Measurements from ENCODE around the gene PLPP1. TPM values are rescaled to one million over a fixed set of nuclear protein-coding genes. Genes with fewer than 3 reads are reported as not detected.

PLPP1 gene
- total and polyA plus RNA-seq, 2 of the 13 experiments (the other 11 are each of a cell fraction or from before 2014, with no cell fraction given): 7.3 to 12.1 TPM

DNA sequence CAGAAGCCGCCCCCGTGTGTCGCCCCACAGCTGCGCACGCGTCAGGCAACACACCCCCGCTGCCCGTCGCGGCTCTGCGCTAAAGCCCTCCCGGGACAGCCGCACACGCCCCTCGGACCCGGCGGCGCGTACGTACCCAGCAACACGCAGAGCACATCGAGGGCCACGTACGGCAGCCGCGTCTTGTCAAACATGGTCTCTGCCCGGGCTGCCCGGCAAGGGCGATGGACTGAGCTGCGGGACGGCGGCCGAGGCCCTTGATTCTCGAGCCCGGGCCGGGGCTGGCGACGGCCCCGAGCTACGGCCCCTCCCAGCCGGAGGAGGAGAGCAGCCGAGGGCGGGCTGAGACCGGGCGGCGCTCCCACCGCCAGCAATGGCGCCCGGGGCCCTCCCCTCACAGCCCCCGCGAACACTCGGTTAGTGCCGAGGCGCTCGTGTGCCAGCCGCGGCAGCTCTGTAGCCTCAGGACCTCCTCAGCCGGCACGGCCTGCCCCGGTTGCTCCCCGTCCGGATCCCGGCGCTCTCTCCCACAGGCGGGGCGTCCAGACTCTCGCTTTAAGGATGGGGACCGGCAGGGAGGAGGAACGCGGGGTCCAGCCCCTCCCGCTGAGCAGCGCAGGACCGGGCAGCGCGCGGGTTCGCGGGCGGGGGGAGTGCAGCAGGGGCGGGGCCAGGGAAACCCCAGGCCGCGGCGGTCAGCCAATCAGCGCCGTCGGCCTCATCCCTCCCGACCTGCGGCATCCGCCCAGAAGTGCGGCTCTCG lies at the start of gene PLPP1 (continued):
- TF ChIP-seq, protein P1, sequence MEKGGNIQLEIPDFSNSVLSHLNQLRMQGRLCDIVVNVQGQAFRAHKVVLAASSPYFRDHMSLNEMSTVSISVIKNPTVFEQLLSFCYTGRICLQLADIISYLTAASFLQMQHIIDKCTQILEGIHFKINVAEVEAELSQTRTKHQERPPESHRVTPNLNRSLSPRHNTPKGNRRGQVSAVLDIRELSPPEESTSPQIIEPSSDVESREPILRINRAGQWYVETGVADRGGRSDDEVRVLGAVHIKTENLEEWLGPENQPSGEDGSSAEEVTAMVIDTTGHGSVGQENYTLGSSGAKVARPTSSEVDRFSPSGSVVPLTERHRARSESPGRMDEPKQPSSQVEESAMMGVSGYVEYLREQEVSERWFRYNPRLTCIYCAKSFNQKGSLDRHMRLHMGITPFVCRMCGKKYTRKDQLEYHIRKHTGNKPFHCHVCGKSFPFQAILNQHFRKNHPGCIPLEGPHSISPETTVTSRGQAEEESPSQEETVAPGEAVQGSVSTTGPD (CRISPR knock-in tag; IDR thresholded peaks at IDR 0.05): no peak
- no peak for TF ChIP-seq GTF2F1 (IDR thresholded peaks at IDR 0.05; ENCODE audit: low read length)
- TF ChIP-seq, protein P2, sequence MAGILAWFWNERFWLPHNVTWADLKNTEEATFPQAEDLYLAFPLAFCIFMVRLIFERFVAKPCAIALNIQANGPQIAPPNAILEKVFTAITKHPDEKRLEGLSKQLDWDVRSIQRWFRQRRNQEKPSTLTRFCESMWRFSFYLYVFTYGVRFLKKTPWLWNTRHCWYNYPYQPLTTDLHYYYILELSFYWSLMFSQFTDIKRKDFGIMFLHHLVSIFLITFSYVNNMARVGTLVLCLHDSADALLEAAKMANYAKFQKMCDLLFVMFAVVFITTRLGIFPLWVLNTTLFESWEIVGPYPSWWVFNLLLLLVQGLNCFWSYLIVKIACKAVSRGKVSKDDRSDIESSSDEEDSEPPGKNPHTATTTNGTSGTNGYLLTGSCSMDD (CRISPR knock-in tag; IDR thresholded peaks at IDR 0.05): no peak
- TF ChIP-seq, protein P3, sequence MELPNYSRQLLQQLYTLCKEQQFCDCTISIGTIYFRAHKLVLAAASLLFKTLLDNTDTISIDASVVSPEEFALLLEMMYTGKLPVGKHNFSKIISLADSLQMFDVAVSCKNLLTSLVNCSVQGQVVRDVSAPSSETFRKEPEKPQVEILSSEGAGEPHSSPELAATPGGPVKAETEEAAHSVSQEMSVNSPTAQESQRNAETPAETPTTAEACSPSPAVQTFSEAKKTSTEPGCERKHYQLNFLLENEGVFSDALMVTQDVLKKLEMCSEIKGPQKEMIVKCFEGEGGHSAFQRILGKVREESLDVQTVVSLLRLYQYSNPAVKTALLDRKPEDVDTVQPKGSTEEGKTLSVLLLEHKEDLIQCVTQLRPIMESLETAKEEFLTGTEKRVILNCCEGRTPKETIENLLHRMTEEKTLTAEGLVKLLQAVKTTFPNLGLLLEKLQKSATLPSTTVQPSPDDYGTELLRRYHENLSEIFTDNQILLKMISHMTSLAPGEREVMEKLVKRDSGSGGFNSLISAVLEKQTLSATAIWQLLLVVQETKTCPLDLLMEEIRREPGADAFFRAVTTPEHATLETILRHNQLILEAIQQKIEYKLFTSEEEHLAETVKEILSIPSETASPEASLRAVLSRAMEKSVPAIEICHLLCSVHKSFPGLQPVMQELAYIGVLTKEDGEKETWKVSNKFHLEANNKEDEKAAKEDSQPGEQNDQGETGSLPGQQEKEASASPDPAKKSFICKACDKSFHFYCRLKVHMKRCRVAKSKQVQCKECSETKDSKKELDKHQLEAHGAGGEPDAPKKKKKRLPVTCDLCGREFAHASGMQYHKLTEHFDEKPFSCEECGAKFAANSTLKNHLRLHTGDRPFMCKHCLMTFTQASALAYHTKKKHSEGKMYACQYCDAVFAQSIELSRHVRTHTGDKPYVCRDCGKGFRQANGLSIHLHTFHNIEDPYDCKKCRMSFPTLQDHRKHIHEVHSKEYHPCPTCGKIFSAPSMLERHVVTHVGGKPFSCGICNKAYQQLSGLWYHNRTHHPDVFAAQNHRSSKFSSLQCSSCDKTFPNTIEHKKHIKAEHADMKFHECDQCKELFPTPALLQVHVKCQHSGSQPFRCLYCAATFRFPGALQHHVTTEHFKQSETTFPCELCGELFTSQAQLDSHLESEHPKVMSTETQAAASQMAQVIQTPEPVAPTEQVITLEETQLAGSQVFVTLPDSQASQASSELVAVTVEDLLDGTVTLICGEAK (IDR thresholded peaks at IDR 0.05): no peak
- TF ChIP-seq, protein P3 (CRISPR knock-in tag; IDR thresholded peaks at IDR 0.05): peak; percentile 60
- no peak for TF ChIP-seq HNF4G (IDR thresholded peaks at IDR 0.05; ENCODE audit: borderline replicate concordance, low read depth, low read length)
- TF ChIP-seq HNF4G (CRISPR knock-in tag; IDR thresholded peaks at IDR 0.05; ENCODE audit: borderline replicate concordance, low read depth): no peak
- no peak for TF ChIP-seq ZNF274 (CRISPR knock-in tag; IDR thresholded peaks at IDR 0.05)
- TF ChIP-seq, protein P4, sequence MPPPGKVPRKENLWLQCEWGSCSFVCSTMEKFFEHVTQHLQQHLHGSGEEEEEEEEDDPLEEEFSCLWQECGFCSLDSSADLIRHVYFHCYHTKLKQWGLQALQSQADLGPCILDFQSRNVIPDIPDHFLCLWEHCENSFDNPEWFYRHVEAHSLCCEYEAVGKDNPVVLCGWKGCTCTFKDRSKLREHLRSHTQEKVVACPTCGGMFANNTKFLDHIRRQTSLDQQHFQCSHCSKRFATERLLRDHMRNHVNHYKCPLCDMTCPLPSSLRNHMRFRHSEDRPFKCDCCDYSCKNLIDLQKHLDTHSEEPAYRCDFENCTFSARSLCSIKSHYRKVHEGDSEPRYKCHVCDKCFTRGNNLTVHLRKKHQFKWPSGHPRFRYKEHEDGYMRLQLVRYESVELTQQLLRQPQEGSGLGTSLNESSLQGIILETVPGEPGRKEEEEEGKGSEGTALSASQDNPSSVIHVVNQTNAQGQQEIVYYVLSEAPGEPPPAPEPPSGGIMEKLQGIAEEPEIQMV (CRISPR knock-in tag; IDR thresholded peaks at IDR 0.05; ENCODE audit: low read depth): no peak
- no peak for TF ChIP-seq RORA (CRISPR knock-in tag; IDR thresholded peaks at IDR 0.05)
- TF ChIP-seq ZNF713 (CRISPR knock-in tag; IDR thresholded peaks at IDR 0.05): peak; percentile 88; the same call in 1 of the 2 replicates
- no peak for TF ChIP-seq TBL1XR1 (IDR thresholded peaks at IDR 0.05; ENCODE audit: borderline replicate concordance, low read length, partially characterized antibody)
- no peak; the same call in 1 of the 2 replicates for TF ChIP-seq ZNF761 (CRISPR knock-in tag; conservative IDR thresholded peaks at IDR 0.05)
- TF ChIP-seq ZNF234 (CRISPR knock-in tag; conservative IDR thresholded peaks at IDR 0.05): no peak

All from HepG2 (cell line).